GM12878 (cell line): ENCODE results near the gene HOMER2. TPM values are rescaled to one million over a fixed set of nuclear protein-coding genes. Genes with fewer than 3 reads are reported as not detected.

ENCODE experiments used
- ATAC-seq: fragments of 200-7000 bp; cut with Tn5 transposase; 3 replicates; pipeline ENCODE4 v1.9.1; 2020; ENCODE audit warnings: mild to moderate bottlenecking, moderate library complexity
- BruUV-seq: library from RNA; stranded (reverse); fragments of 400-500 nt; replicated peaks from 2 replicates; lab custom pipeline; 2021; lab: Mats Ljungman, UMichigan
- CTCF ChIA-PET: fragments of 300-600 bp; sonication (Branson Sonifier 250); formaldehyde crosslinking; extraction: SDS; loops from one replicate; lab custom pipeline; 2021; ENCODE audit warnings: inconsistent platforms; lab: Yijun Ruan, JAX
- POLR2A ChIA-PET: fragments of 350-600 bp; formaldehyde crosslinking; extraction: SDS; loops from one replicate; lab custom pipeline; 2021; ENCODE audit warnings: inconsistent platforms; lab: Charles Lee
- RAD21 ChIA-PET: fragments of 300-600 bp; sonication (Branson Sonifier 250); formaldehyde crosslinking; loops from one replicate; lab custom pipeline; 2023; ENCODE audit warnings: antibody characterized with exemption; ENCODE audit not compliant: unreplicated experiment; lab: Charles Lee
- SMC1A ChIA-PET: fragments of 300-600 bp; sonication (Branson Sonifier 250); formaldehyde crosslinking; loops from one replicate; lab custom pipeline; 2023; ENCODE audit not compliant: unreplicated experiment, uncharacterized antibody; lab: Charles Lee
- DNase-seq: peaks from one replicate; pipeline ENCODE4 v3.0.0-alpha.2; 2011; ENCODE audit warnings: low read depth, low spot score
- FAIRE-seq: peaks from 3 replicates; lab custom pipeline; 2011; peaks lifted over from hg19 to GRCh38; lab: Jason Lieb, UNC
- H2AFZ ChIP-seq: 2 replicates; pipeline ENCODE4 v1.6.0; 2011; ENCODE audit warnings: low read depth, low read length, control low read depth; ENCODE audit not compliant: control insufficient read depth
- H3K27ac ChIP-seq: 2 replicates; pipeline ENCODE4 v1.5.1; 2011; ENCODE audit warnings: control low read depth; ENCODE audit not compliant: control insufficient read depth, insufficient read depth
- H3K27me3 ChIP-seq, 2 experiments: replicated peaks in 1 of 2; 2 replicates each; pipeline versions ENCODE4 v1.6.0 to v1.6.1; 2011; ENCODE audit warnings: low read length in 1 of 2; ENCODE audit not compliant: control insufficient read depth in 2 of 2, insufficient read depth in 2 of 2
- H3K36me3 ChIP-seq, 2 experiments: 2 replicates each; pipeline ENCODE4 v1.5.1; 2011; ENCODE audit warnings: low read length in 1 of 2; ENCODE audit not compliant: control insufficient read depth in 2 of 2, insufficient read depth in 2 of 2
- H3K4me1 ChIP-seq: 2 replicates; pipeline ENCODE4 v1.6.1; 2011; ENCODE audit warnings: mild to moderate bottlenecking, low read length, moderate library complexity, mixed read lengths; ENCODE audit not compliant: control insufficient read depth, insufficient read depth
- H3K4me2 ChIP-seq: 2 replicates; pipeline ENCODE4 v1.6.0; 2011; ENCODE audit warnings: control low read depth; ENCODE audit not compliant: control insufficient read depth, insufficient read depth
- H3K4me3 ChIP-seq: fragments of 200-600 bp; sonication (generic); 2 replicates; pipeline ENCODE4 v1.5.1; 2016
- H3K79me2 ChIP-seq: 2 replicates; pipeline ENCODE4 v1.6.0; 2011; ENCODE audit warnings: low read length; ENCODE audit not compliant: control insufficient read depth, insufficient read depth
- H3K9ac ChIP-seq: 2 replicates; pipeline ENCODE4 v1.8.0; 2011; ENCODE audit warnings: low read length, control low read depth, mixed read lengths; ENCODE audit not compliant: control insufficient read depth, insufficient read depth
- H3K9me3 ChIP-seq: replicated peaks from 3 replicates; pipeline ENCODE4 v1.5.1; 2011; ENCODE audit warnings: mild to moderate bottlenecking, low read length; ENCODE audit not compliant: control insufficient read depth, insufficient read depth
- H4K20me1 ChIP-seq: 2 replicates; pipeline ENCODE4 v1.6.0; 2011; ENCODE audit not compliant: control insufficient read depth, insufficient read depth
- BHLHE40 ChIP-seq, 2 experiments: fragments of 450-650 bp in 1 of 2; IDR thresholded peaks; 2 replicates each; pipeline ENCODE4 v1.6.1; 2011 to 2017; ENCODE audit warnings: low read depth in 2 of 2, borderline replicate concordance in 1 of 2, improper control_type of control experiment in 1 of 2, low read length in 1 of 2, mild to moderate bottlenecking in 1 of 2
- CREB1 ChIP-seq: IDR thresholded peaks from 2 replicates; pipeline ENCODE4 v1.6.1; 2012; ENCODE audit warnings: low read depth, mild to moderate bottlenecking, inconsistent platforms
- ESRRA ChIP-seq: IDR thresholded peaks from 2 replicates; pipeline ENCODE4 v1.6.1; 2012; ENCODE audit warnings: mild to moderate bottlenecking, low read length, improper control_type of control experiment
- HCFC1 ChIP-seq: fragments of 150-350 bp; IDR thresholded peaks from 2 replicates; pipeline ENCODE4 v1.6.1; 2014; ENCODE audit warnings: low read length
- IKZF1 ChIP-seq: fragments of 450-650 bp; conservative IDR thresholded peaks from 2 replicates; pipeline ENCODE4 v1.6.1; 2017; ENCODE audit warnings: antibody characterized with exemption, mild to moderate bottlenecking
- IKZF2 ChIP-seq, 2 experiments: fragments of 450-650 bp; IDR thresholded peaks; 2 replicates each; pipeline ENCODE4 v1.6.1; 2017; ENCODE audit warnings: mild to moderate bottlenecking in 2 of 2, moderate library complexity in 2 of 2
- LARP7 ChIP-seq: fragments of 450-650 bp; IDR thresholded peaks from 2 replicates; pipeline ENCODE4 v1.6.1; 2017; ENCODE audit warnings: mild to moderate bottlenecking
- POU2F2 ChIP-seq: IDR thresholded peaks from 3 replicates; pipeline ENCODE4 v1.6.1; 2011; ENCODE audit warnings: low read depth, mild to moderate bottlenecking, low read length, borderline replicate concordance
- RFX5 ChIP-seq: IDR thresholded peaks from 2 replicates; pipeline ENCODE4 v1.6.1; 2011; ENCODE audit warnings: low read depth, low read length, improper control_type of control experiment
- SMARCA5 ChIP-seq: fragments of 450-650 bp; IDR thresholded peaks from 2 replicates; pipeline ENCODE4 v1.6.1; 2017; ENCODE audit warnings: mild to moderate bottlenecking
- STAT3 ChIP-seq: IDR thresholded peaks from 2 replicates; pipeline ENCODE4 v1.6.1; 2011; ENCODE audit warnings: low read depth, low read length, improper control_type of control experiment
- YY1 ChIP-seq: IDR thresholded peaks from 2 replicates; pipeline ENCODE4 v1.6.1; 2011; ENCODE audit warnings: low read depth, mild to moderate bottlenecking, low read length
- ZBED1 ChIP-seq: IDR thresholded peaks from 2 replicates; pipeline ENCODE4 v1.6.1; 2016; ENCODE audit warnings: borderline replicate concordance
- ZBTB40 ChIP-seq: fragments of 450-650 bp; IDR thresholded peaks from 2 replicates; pipeline ENCODE4 v1.6.1; 2016; ENCODE audit warnings: mild to moderate bottlenecking, moderate library complexity, borderline replicate concordance
- ZNF217 ChIP-seq: fragments of 450-650 bp; IDR thresholded peaks from 2 replicates; pipeline ENCODE4 v1.6.1; 2017; ENCODE audit warnings: antibody characterized with exemption, mild to moderate bottlenecking
- ZNF384 ChIP-seq: IDR thresholded peaks from 2 replicates; pipeline ENCODE4 v1.6.1; 2012; ENCODE audit warnings: low read depth, mild to moderate bottlenecking, low read length, improper control_type of control experiment, borderline replicate concordance
- WGBS: methylation state at CpG from one replicate; pipeline ENCODE4 v1.1.6; 2016; ENCODE audit warnings: low lambda C conversion rate; ENCODE audit not compliant: insufficient replicate concordance, insufficient coverage; ENCODE audit errors: missing lambda C conversion rate; 5-methylcytosine and 5-hydroxymethylcytosine counted together
- in situ Hi-C: fragments of 300-500 bp; cut with MboI; formaldehyde crosslinking; loops from 9 replicates; pipeline ENCODE4 v1.14.3; 2018; ENCODE audit warnings: mixed read lengths
- intact Hi-C: fragments of 100-400 bp; cut with micrococcal nuclease; formaldehyde crosslinking; loops from one replicate; pipeline ENCODE4 v1.14.2; 2022; ENCODE audit not compliant: unreplicated experiment
- polyA plus RNA-seq, 11 experiments: library from polyadenylated mRNA; depleted of rRNA in 4 of 11; unstranded in 6 of 11; stranded (reverse) in 5 of 11; fragments of >200 nt; fragmentation: Nextera tagmentation in 4 of 11; fragmentation: Illumina TruSeq in 1 of 11; extraction: Ambion mirVana in 4 of 11; extraction: Trizol in 1 of 11; gene quantifications; 1 replicate in 1 of 11; 2 replicates in 10 of 11; pipeline versions ENCODE4 v1.2.1 to v1.2.3, GENCODE V29; 2011 to 2016; ENCODE audit warnings: inconsistent platforms in 2 of 11, missing spikeins in 2 of 11, low read depth in 1 of 11
- total RNA-seq, 4 experiments: library from RNA; depleted of rRNA in 3 of 4; stranded (reverse); fragments of >200 nt in 3 of 4; fragmentation: Illumina TruSeq in 1 of 4; extraction: Trizol in 1 of 4; gene quantifications; 2 replicates each; pipeline versions ENCODE4 v1.2.1 to v1.2.3, GENCODE V29; 2013 to 2021
- TF ChIP-seq, protein P1 (sequence below): IDR thresholded peaks from 2 replicates; pipeline ENCODE4 v1.6.1; 2012; ENCODE audit warnings: low read depth, low read length, improper control_type of control experiment

Gene HOMER2
- total and polyA plus RNA-seq, 10 of the 15 experiments (the other 5 are each of a cell fraction or from before 2014, with no cell fraction given), result 0.60 to 5.0 (median 1.8) TPM

- Histone ChIP-seq H3K27ac (no peak overlapping the region), H3K36me3 (no peaks in the 10 kb centered on the region), H4K20me1 (no peaks in the 10 kb centered on the region), H3K4me1 (no peaks in the 10 kb centered on the region), H3K9me3 (no peaks in the 10 kb centered on the region), H3K79me2 (no peaks in the 10 kb centered on the region), H3K4me2 (no peak overlapping the region), H2AFZ (no peak overlapping the region), H3K4me3 (no peak overlapping the region), H3K27me3 (no peaks in the 10 kb centered on the region), H3K9ac (no peak overlapping the region)
- intact Hi-C loops (no loop called here), in situ Hi-C loops (no loop called here)
- BruUV-seq, result no TSS peak
- no peak for FAIRE-seq
- POLR2A ChIA-PET, result no interaction called here
- SMC1A ChIA-PET, result no interaction called here
- CTCF ChIA-PET, result no interaction called here
- DNase-seq, result no peak
- no peak for ATAC-seq
- 64% methylated on average over 4 of the region's 5 CpGs for WGBS
- RAD21 ChIA-PET, result no interaction called here
- TF ChIP-seq ZBTB40, result no peak
- no peak for TF ChIP-seq SMARCA5
- TF ChIP-seq, protein P1, sequence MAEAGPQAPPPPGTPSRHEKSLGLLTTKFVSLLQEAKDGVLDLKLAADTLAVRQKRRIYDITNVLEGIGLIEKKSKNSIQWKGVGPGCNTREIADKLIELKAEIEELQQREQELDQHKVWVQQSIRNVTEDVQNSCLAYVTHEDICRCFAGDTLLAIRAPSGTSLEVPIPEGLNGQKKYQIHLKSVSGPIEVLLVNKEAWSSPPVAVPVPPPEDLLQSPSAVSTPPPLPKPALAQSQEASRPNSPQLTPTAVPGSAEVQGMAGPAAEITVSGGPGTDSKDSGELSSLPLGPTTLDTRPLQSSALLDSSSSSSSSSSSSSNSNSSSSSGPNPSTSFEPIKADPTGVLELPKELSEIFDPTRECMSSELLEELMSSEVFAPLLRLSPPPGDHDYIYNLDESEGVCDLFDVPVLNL, result no peak
- no peak for TF ChIP-seq ESRRA
- no peak for TF ChIP-seq RFX5
- no peak for TF ChIP-seq IKZF1
- TF ChIP-seq ZNF217, result no peak
- TF ChIP-seq CREB1, result no peak
- TF ChIP-seq ZBED1, result no peak
- TF ChIP-seq LARP7, result no peak
- TF ChIP-seq POU2F2, result no peak
- TF ChIP-seq IKZF2 (IDR thresholded peaks at IDR 0.05), result no peak
- no peak for TF ChIP-seq BHLHE40 (IDR thresholded peaks at IDR 0.05; ENCODE audit: borderline replicate concordance in 1 of 2, low read depth in 2 of 2, low read length in 1 of 2)
- TF ChIP-seq ZNF384, result no peak
- no peak for TF ChIP-seq HCFC1
- TF ChIP-seq STAT3, result no peak
- TF ChIP-seq YY1, result no peak
These were observed 25.9 kb upstream of the HOMER2 start for GRCh38 chr15:82978438-82978837.
